HEK293T (cell line): ENCODE data around the gene CDC123.

Experiments
- ARNT ChIP-seq: fragments of 450-650 bp; IDR thresholded peaks from 2 replicates; pipeline ENCODE4 v1.6.1; 2017; ENCODE audit warnings: mild to moderate bottlenecking
- BHLHE40 ChIP-seq: fragments of 450-650 bp; IDR thresholded peaks from 2 replicates; pipeline ENCODE4 v1.6.1; 2016; ENCODE audit warnings: mild to moderate bottlenecking, moderate library complexity, borderline replicate concordance
- CTBP1 ChIP-seq: fragments of 450-650 bp; IDR thresholded peaks from 2 replicates; pipeline ENCODE4 v1.6.1; 2016; ENCODE audit warnings: borderline replicate concordance
- ELF4 ChIP-seq: fragments of 450-650 bp; IDR thresholded peaks from 2 replicates; pipeline ENCODE4 v1.6.1; 2017; ENCODE audit warnings: antibody characterized with exemption
- FOXK2 ChIP-seq: fragments of 450-650 bp; IDR thresholded peaks from 2 replicates; pipeline ENCODE4 v1.6.1; 2016; ENCODE audit warnings: mild to moderate bottlenecking
- FOXM1 ChIP-seq: fragments of 450-650 bp; IDR thresholded peaks from 2 replicates; pipeline ENCODE4 v1.6.1; 2017; ENCODE audit warnings: mild to moderate bottlenecking, borderline replicate concordance
- HDGF ChIP-seq: fragments of 450-650 bp; IDR thresholded peaks from 2 replicates; pipeline ENCODE4 v1.6.1; 2017; ENCODE audit warnings: antibody characterized with exemption, borderline replicate concordance
- L3MBTL2 ChIP-seq: fragments of 450-650 bp; conservative IDR thresholded peaks from 2 replicates; pipeline ENCODE4 v1.6.1; 2016; ENCODE audit warnings: mild to moderate bottlenecking
- LEF1 ChIP-seq: fragments of 450-650 bp; IDR thresholded peaks from 2 replicates; pipeline ENCODE4 v1.6.1; 2017; ENCODE audit warnings: mild to moderate bottlenecking, borderline replicate concordance
- NFRKB ChIP-seq: fragments of 450-650 bp; IDR thresholded peaks from 2 replicates; pipeline ENCODE4 v1.6.1; 2016; ENCODE audit warnings: mild to moderate bottlenecking, moderate library complexity
- SP1 ChIP-seq: fragments of 450-650 bp; IDR thresholded peaks from 2 replicates; pipeline ENCODE4 v1.6.1; 2017
- SUZ12 ChIP-seq: fragments of 450-650 bp; IDR thresholded peaks from 2 replicates; pipeline ENCODE4 v1.6.1; 2016; ENCODE audit warnings: mild to moderate bottlenecking
- ZNF384 ChIP-seq: fragments of 450-650 bp; IDR thresholded peaks from 2 replicates; pipeline ENCODE4 v1.6.1; 2016

- TF ChIP-seq FOXK2 (no peak), SUZ12 (no peak), ELF4 (no peak), ARNT (no peak), SP1 (no peak), ZNF384 (no peak), CTBP1 (no peak), NFRKB (no peak), LEF1 (no peak), FOXM1 (no peak), BHLHE40 (no peak), L3MBTL2 (no peak), HDGF (no peak)
Measured at GRCh38 chr10:12195281-12195602, 746 bp upstream of the CDC123 start.
